Activated T-helper 2 cell treated with anti-CD3 and anti-CD28 coated beads, Interferon-gamma antibody, Interleukin-2, Interleukin-4, amounts not matched to agents 10 μg/mL and 5 μg/mL and 100 μg/mL, durations not matched to agents 14 hours and 24 hours and 36 hours (primary cell): ENCODE results near the gene PLCL1. TPM values are rescaled to one million over a fixed set of nuclear protein-coding genes. Genes with fewer than 3 reads are reported as not detected.

Source experiments
- DNase-seq: peaks from one replicate; pipeline ENCODE4 v3.0.0; 2021; ENCODE audit warnings: low spot score
- H3K27ac Mint-ChIP-seq: one replicate; pipeline ENCODE4 v1.8.0; 2021; ENCODE audit warnings: mixed read lengths
- H3K27me3 Mint-ChIP-seq: one replicate; pipeline ENCODE4 v1.8.0; 2021; ENCODE audit warnings: low read depth, mixed read lengths
- H3K36me3 Mint-ChIP-seq: one replicate; pipeline ENCODE4 v1.8.0; 2021; ENCODE audit warnings: low read depth, mixed read lengths
- H3K4me1 Mint-ChIP-seq: one replicate; pipeline ENCODE4 v1.8.0; 2021; ENCODE audit warnings: low read depth, mixed read lengths
- H3K4me3 Mint-ChIP-seq: one replicate; pipeline ENCODE4 v1.8.0; 2021; ENCODE audit warnings: low read depth, mild to moderate bottlenecking, moderate library complexity, mixed read lengths
- H3K9me3 Mint-ChIP-seq: one replicate; pipeline ENCODE4 v1.8.0; 2021; ENCODE audit warnings: mixed read lengths
- intact Hi-C: fragments of 100-400 bp; cut with micrococcal nuclease; formaldehyde crosslinking; loops from one replicate; pipeline ENCODE4 v1.15.1; 2023
- total RNA-seq: library from RNA; stranded (reverse); gene quantifications from 2 replicates; pipeline ENCODE4 v1.2.3, GENCODE V29; 2022

Gene PLCL1
- total RNA-seq, 1 donor from 2014 or later, result 1.8 TPM

DNA sequence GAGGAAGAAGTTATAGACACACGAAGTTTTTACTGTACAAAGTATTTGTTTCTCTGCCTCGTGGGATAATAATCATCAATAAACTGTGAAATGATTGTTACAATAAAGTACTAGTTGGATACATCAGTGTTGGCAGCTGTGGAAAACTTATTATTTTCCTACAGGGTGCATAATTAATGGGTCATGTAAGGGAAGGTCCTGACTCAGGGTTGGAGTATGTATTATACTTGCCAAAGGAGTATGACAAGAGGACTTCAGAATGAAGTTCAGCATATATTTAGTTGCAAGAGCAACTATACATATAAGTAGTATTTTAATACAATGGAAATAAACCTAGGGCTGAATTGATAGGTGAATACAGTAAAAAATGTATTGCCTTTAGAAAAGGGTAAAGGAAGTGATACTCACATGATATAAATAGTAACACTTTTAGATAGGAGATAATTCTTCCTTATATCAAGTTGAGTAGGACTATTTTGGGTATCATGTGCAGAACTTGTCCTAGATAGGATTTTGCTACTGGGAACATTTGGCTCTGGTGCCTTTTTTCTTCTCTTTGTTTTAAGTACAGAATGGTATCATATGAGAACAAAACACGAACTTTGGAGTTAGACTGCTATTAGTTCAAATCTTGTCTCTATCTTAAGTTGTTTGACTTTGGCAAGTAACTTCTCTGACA lies 79.1 kb downstream of the PLCL1 start:
- intact Hi-C loops, result no loop called here
- Mint-ChIP-seq H3K36me3 (peaks cover 2% of the 10 kb centered on the region), H3K4me1 (peaks cover 8% of the 10 kb centered on the region), H3K9me3 (no peaks in the 10 kb centered on the region), H3K4me3 (no peak overlapping the region), H3K27me3 (no peaks in the 10 kb centered on the region), H3K27ac (no peak overlapping the region)
- no peak for DNase-seq

DNA sequence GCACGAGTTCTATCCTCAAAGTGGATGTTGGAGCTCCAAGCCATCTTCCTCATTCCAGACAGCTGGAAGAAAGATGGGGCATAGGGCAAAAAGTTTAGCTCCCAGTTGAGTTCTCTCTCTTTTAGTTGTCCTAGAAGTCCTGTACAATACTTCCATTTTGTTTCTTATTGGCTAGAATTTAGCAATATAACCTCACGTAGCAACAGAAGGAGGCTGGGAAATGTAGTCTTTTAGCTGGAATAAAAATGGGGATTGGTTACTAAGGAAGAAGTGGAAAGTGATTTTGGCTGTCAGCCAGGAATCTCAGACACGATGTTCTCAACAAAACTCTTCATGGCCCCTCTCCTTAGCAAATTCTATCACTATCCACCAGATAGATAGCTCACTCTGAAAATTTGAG lies 79.9 kb downstream of the PLCL1 start:
- H3K4me3 Mint-ChIP-seq, result no peak overlapping the region
- peaks cover 2% of the 10 kb centered on the region for H3K36me3 Mint-ChIP-seq
- no peaks in the 10 kb centered on the region for H3K27me3 Mint-ChIP-seq
- H3K4me1 Mint-ChIP-seq, result peaks cover 12% of the 10 kb centered on the region
- intact Hi-C loops, result no loop called here
- DNase-seq, result no peak
- H3K9me3 Mint-ChIP-seq, result no peaks in the 10 kb centered on the region
- no peak overlapping the region for H3K27ac Mint-ChIP-seq

DNA sequence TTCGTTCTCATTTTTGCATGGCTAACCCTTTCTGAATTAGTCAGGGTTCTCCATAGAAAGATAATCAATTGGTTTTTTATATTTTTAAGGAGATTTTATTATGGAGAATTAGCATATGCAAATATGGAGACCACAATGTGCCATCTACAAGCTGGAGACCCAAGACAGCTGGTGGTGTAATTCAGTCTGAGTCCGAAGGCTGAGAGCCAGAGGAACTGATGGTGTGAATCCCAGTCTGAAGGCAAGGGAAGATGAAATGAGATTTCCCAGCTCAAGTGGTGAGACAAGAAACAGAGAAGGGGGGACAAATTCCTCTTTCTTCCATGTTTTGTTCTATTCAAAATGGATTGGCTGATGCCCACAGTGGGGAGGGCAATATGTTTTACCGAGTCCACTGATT lies 80.7 kb downstream of the PLCL1 start:
- H3K4me3 Mint-ChIP-seq, result no peak overlapping the region
- no peaks in the 10 kb centered on the region for H3K27me3 Mint-ChIP-seq
- DNase-seq, result no peak
- intact Hi-C loops, result no loop called here
- H3K4me1 Mint-ChIP-seq, result peaks cover 18% of the 10 kb centered on the region
- H3K27ac Mint-ChIP-seq, result no peak overlapping the region
- peaks cover 2% of the 10 kb centered on the region for H3K36me3 Mint-ChIP-seq
- no peaks in the 10 kb centered on the region for H3K9me3 Mint-ChIP-seq

DNA sequence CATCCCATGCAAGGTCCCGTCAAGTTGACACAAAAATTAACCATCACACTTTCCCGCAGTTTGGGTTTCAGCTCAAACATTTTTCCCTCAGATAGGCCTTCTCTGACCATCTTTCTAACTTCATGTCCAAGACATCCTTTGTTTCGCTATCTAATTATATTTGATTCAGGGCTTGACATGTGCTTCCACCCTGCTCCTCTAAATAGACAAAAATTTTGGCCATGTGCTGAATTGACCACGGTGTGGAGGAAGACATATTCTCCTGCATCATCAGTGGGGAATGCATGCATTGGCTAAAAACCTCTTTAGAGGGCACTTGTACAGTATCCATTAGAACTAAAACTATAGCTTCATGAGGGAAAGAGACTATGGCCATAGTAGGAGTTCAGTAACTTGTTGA lies 81.2 kb downstream of the PLCL1 start:
- no peaks in the 10 kb centered on the region for H3K9me3 Mint-ChIP-seq
- no peak overlapping the region for H3K4me3 Mint-ChIP-seq
- intact Hi-C loops, result no loop called here
- no peak overlapping the region for H3K27ac Mint-ChIP-seq
- H3K27me3 Mint-ChIP-seq, result no peaks in the 10 kb centered on the region
- no peak for DNase-seq
- peaks cover 2% of the 10 kb centered on the region for H3K36me3 Mint-ChIP-seq
- peaks cover 18% of the 10 kb centered on the region for H3K4me1 Mint-ChIP-seq

DNA sequence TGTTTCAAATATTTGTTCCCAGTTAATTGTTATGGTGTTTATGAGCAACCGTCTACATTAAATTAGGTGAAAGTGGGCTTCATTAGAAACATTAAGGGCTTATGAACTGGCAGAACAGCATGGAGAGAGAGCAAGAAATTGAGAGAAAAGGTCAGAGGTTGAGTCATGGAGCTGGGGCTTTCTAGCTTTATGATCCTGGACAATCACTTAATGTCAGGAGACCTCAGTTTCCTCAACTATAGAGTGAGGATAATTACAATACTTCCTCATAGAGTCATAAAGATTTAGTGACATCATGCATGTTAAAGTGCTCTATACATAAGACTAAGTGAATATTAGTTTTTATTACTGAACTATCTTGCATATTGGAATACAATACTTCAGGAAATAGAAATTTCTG lies 83.9 kb downstream of the PLCL1 start:
- no peak for DNase-seq
- Mint-ChIP-seq H3K4me1 (peaks cover 34% of the 10 kb centered on the region), H3K4me3 (no peak overlapping the region), H3K36me3 (peaks cover 2% of the 10 kb centered on the region), H3K9me3 (no peaks in the 10 kb centered on the region), H3K27me3 (no peaks in the 10 kb centered on the region), H3K27ac (peak overlapping the region; percentile 62)
- intact Hi-C loops, result loop anchor here (2.0 kb wide), 2 partner anchors 46 to 64 kb away; no protein-coding TSS in a partner anchor

DNA sequence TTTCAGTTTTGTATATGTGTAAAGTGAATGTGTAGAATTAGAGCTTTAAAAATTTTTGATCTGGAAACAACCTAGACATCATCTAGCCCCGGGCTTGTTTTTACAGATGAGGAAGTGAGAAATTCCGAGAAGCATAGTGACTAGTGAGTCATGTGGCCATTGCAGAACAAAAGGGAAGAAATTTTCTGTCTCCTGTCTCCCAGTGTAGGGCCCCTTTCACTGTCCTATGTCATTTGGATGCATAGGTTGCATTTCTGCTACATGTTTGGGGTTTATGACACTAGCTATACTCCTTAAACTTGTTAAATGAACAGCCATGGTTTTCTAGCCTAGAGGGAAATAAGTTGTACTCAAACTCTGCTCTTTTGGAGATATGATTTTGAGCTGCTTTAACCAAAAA lies 84.6 kb downstream of the PLCL1 start:
- peaks cover 37% of the 10 kb centered on the region for H3K4me1 Mint-ChIP-seq
- H3K4me3 Mint-ChIP-seq, result no peak overlapping the region
- intact Hi-C loops, result loop anchor here (1.0 to 2.0 kb wide), 7 partner anchors 19 to 156 kb away; partner anchors contain the start of gene PLCL1
- no peaks in the 10 kb centered on the region for H3K9me3 Mint-ChIP-seq
- H3K27ac Mint-ChIP-seq, result peak overlapping the region; percentile 77
- DNase-seq, result no peak
- H3K36me3 Mint-ChIP-seq, result peaks cover 2% of the 10 kb centered on the region
- no peaks in the 10 kb centered on the region for H3K27me3 Mint-ChIP-seq

DNA sequence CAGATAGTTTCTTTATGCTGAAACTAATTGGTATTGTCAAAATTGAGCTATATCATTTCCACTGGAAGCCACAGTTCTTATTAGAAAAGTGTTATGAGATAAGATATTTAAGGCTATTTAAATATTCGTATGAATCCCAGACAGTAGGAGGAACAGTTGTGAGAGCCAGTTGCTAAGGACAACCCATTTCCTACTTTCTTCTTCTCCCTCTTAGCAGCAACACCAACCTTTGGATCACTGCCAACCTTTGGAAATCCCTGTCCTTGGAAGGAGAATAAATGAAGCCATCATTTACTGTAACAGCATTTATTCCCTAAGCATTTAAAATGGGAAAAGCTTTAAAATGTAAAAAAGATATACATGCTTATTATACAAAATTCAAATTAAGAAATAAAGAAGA lies 85.8 kb downstream of the PLCL1 start:
- Mint-ChIP-seq H3K27me3 (no peaks in the 10 kb centered on the region), H3K36me3 (peaks cover 2% of the 10 kb centered on the region), H3K4me3 (no peak overlapping the region), H3K4me1 (peaks cover 41% of the 10 kb centered on the region), H3K27ac (no peak overlapping the region), H3K9me3 (no peaks in the 10 kb centered on the region)
- intact Hi-C loops, result no loop called here
- no peak for DNase-seq

DNA sequence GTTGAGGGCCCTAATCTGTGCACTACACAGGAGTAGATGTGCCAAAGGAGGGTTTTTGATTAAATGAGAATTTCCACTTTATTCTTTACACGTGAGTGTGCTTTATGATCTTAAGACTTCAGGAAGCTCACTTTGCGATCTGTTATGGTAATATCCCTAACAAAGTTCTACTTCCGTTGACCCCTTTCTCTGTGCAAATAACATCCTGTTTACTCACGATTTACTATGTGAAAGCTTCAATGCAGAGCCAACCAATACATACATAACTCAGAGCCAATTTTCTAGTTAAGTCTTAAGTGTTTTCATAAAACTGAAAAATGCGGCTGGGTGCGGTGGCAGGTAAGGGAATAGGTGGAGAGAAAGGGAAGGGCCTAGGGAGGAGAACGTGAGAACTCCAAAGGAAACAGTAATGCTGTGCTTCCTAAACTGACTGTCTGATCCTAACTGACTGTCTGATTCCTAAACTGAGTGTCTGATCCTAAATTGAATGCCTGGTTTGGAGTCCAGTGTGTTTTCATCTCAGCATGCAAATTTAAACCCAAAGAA lies 87.6 kb downstream of the PLCL1 start:
- no peaks in the 10 kb centered on the region for H3K36me3 Mint-ChIP-seq
- no peak overlapping the region for H3K27ac Mint-ChIP-seq
- H3K9me3 Mint-ChIP-seq, result no peaks in the 10 kb centered on the region
- peaks cover 41% of the 10 kb centered on the region for H3K4me1 Mint-ChIP-seq
- H3K4me3 Mint-ChIP-seq, result no peak overlapping the region
- no peak for DNase-seq
- intact Hi-C loops, result no loop called here
- H3K27me3 Mint-ChIP-seq, result peaks cover 2% of the 10 kb centered on the region

DNA sequence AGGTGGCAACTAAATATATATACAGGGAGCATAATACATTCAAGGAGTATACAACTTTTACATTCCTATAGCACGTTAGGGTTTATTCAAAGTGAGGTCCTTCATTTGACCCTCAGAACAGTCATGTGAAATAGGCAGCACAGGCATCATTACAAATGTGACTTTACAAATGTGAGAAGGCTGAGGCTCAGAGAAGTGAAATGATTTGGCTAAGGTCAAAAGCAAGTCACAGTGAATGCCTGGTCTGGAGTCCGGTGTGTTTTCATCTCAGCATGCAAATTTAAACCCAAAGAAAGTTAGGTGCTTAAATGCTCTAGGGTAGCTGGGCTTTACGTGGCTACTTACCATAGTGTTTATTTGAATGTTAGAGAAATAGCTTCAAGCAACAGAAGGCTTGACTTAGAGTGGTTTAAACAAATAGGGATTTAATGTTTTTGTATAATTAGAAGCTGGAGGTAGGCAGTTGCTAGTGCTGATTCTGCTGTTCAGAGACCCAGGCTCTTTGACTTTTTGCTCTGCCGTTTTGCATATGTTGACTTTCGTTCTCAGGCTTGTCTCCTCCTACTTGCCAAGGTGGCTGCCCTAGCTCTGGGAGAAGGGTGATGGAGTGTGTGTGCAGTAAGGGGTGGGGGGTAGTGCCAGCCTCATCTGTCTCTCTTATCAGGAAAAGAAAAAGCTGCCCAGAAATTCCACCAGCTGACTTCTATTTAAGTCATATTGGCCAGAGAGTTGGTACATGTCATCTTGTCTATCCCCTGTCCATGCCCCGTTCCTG lies 89.2 kb downstream of the PLCL1 start:
- peak overlapping the region; percentile 35 for H3K4me3 Mint-ChIP-seq

DNA sequence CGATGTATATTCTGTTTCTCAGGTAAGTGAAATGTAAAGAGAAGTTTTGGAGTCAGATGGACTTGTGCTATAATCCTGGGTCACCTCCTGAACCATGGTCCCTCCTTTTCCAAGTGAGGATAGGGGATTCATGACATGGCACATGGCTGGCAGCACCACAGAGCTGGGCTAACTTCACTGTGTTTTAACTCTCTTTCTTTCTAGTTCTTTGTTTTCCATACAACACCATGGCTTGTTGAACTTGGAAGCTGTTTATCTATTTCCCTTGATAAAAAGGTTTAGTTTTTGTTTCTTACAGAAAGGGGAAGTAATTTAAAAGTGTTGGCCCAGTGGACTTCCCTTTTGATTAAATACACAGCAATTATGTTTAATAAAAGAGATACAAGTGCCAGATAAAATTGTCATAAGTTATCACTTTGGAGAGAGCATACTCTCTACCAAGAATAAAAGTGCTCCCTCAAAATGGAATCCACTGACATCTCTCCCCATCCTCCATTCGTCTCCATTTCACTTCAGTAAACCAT lies 90.4 kb downstream of the PLCL1 start:
- DNase-seq, result no peak
- no peak overlapping the region for H3K27ac Mint-ChIP-seq
- H3K27me3 Mint-ChIP-seq, result peaks cover 10% of the 10 kb centered on the region
- intact Hi-C loops, result no loop called here
- H3K36me3 Mint-ChIP-seq, result no peaks in the 10 kb centered on the region
- no peaks in the 10 kb centered on the region for H3K9me3 Mint-ChIP-seq
- H3K4me1 Mint-ChIP-seq, result peaks cover 32% of the 10 kb centered on the region
- no peak overlapping the region for H3K4me3 Mint-ChIP-seq

More for the DNA sequence above, 89.2 kb downstream of the PLCL1 start:
- Mint-ChIP-seq H3K27me3 (peaks cover 10% of the 10 kb centered on the region), H3K36me3 (no peaks in the 10 kb centered on the region), H3K27ac (peak overlapping the region; percentile 10), H3K9me3 (no peaks in the 10 kb centered on the region), H3K4me1 (peaks cover 38% of the 10 kb centered on the region)
- no peak for DNase-seq
- intact Hi-C loops, result no loop called here

DNA sequence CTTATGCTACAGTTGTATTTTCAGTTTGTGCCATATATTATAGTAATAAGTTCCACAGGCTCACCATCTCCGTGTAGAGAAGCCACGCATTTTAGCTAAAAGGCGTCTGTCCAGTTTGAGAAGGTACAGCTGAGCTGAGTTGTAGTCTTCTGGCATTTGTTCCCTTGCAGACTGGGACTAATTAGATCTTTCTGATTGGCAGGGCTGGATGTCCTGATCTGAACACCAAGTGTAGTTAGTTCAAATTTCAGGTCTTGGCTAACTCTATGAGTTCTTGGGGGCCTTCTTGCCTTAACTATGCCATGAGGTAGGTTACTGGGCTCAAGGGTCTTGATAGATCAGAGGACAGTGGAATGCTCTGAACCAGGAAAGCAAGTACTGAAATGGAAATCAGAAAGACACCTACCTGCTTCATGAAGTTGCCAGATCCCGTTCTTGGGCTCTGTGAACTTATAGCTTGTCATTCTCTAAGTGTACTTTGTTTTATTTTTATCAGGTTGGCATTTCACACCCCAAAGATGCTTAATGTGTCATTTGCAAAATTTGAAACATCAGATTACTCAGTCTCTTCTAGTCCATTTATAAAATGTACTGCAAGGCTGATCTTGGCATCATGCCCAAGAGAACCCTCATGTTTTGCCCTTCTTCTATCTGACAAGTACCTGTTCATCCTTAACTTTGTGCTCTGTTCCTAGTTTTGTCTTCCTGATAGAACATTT lies 93.7 kb downstream of the PLCL1 start:
- Mint-ChIP-seq H3K4me1 (peaks cover 12% of the 10 kb centered on the region), H3K27me3 (peaks cover 35% of the 10 kb centered on the region), H3K9me3 (no peaks in the 10 kb centered on the region), H3K36me3 (no peaks in the 10 kb centered on the region), H3K4me3 (no peak overlapping the region), H3K27ac (no peak overlapping the region)
- intact Hi-C loops, result no loop called here
- no peak for DNase-seq

DNA sequence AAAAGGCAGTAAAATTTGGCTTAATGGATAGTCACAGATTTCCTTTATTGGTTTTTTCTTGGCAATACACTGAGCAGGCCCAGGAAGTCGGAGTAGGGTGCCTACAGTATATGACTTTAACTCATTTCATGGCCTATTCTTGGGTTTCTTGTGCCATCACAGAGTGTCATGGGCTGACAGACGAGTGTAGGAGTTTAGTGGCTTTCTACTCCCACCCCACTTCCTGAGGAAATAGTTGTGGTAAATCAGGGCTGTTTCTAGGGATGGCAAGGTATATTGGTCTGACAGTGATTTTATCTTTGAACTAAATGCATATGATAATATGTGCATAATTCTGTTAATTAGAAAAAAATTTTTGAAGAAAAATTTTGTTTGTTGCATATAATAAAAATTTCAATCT lies 100.1 kb downstream of the PLCL1 start:
- no peak for DNase-seq
- Mint-ChIP-seq H3K27me3 (peaks cover 63% of the 10 kb centered on the region), H3K36me3 (no peaks in the 10 kb centered on the region), H3K4me3 (no peak overlapping the region), H3K27ac (no peak overlapping the region), H3K9me3 (no peaks in the 10 kb centered on the region), H3K4me1 (peaks cover 4% of the 10 kb centered on the region)
- intact Hi-C loops, result loop anchor here (1.0 kb wide), 1 partner anchor 35 kb away; no protein-coding TSS in a partner anchor
